NCI-H1105 (cell line): Measurements from ENCODE around the gene C2orf81.
"Not testable (repeated sequence)": the region's sequence is repeated elsewhere in the genome, so short reads cannot be mapped to it uniquely, and the experiment has no call there.

Experiments
- DNase-seq: peaks from one replicate; lab custom pipeline; 2025; lab: John Stamatoyannopoulos, UW

Gene C2orf81

DNA sequence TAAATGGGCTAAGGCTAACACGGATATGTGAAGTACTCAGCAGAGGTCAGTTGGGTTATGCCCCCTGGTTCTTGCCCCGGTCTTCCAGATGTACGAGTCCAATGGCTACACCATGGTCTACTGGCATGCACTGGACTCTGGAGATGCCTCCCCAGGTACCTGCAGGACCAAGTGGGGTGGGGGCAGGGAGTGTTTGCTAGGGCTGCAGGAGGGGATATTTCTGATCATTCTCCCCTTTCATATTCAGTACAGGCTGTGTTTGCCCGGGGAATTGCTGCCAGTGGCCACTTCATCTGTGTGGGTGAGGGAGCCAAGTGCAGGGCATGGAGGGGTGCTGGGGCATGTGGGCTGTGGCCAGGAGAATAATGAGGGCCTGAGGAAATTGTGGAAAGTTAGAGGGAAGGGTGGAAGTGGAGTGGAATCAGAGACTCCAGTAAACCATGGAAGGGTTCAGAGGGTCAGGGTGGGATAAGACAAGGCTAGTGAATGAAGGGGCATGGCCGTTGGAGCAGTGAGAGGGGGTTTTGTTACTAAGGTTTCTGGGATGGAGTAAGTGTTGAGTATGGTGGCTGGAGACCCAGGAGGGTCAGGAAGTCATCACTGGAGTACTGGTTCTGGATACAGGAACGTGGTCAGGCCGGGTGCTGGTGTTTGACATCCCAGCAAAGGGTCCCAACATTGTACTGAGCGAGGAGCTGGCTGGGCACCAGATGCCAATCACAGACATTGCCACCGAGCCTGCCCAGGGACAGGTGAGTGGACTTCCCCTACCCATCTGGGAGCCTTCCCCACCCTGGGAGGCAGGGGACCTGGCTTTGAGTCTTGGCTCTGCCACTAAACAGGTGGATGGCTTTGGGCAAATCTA, 2.0 kb upstream of the C2orf81 start:
- DNase-seq, result no peak

DNA sequence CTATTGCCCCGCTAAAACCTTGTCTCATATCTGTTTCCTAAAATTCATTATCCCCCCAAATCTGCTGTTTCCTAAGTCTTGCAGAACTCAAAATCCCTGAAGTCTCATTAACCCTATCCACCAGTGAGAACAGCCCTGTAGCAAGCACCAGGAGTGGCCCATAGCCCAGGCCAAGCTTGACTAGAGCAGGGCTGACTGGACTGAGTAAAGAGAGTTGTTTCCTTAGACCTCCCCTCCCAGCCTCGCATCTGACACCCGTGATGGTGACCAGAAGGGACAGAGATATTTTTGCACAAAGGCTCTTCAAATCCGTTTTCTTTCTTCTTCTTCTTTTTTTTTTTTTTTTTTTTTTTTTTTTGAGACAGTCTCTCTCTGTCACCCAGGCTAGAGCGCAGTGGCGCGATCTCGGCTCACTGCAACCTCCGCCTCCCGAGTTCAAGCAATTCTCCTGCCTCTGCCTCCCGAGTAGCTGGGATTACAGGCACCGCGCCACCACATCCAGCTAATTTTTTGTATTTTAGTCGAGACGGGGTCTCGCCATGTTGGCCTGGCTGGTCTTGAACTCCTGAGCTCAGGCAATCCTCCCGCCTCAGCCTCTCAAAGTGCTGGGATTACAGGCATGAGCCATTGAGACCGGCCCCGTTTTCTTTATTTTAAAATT, 846 bp downstream of the C2orf81 start:
- DNase-seq, result not testable (repeated sequence)

DNA sequence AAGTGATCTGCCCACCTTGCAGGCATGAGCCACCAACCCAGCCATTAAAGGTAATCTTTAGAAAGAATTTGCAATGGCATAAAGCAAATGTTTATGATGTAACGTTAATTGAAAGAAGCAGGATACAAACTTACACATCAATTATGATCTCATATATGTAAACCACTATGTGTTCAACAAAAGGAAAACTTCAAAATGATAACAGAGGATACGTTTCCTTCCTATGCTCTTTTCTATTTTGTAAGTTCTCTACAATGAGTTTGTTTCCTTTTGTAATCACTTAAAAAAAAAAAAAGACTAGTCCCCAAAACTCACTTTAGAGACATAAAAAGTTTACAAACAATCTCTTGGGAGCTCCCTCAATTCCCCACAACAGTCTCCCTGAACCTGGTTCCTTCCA, 1.4 kb downstream of the C2orf81 start:
- DNase-seq, result no peak

DNA sequence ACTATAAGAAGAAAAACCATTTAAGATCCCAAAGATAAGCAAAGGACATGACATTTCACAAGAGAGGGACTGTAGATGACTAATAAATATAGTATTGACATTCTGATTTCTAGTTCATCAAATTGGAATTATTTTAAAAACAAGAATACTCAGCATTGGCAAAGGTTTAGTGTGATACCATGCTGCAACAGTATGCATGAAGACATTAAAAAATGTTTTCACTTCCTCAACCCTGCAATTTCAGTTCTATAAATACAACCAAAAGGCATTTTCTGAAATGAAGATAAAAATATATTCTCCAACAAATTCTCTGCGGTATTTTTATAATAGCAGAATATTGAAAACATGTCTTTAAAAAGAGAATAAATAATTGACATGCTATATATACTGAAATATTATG, 2.1 kb downstream of the C2orf81 start:
- DNase-seq, result no peak

DNA sequence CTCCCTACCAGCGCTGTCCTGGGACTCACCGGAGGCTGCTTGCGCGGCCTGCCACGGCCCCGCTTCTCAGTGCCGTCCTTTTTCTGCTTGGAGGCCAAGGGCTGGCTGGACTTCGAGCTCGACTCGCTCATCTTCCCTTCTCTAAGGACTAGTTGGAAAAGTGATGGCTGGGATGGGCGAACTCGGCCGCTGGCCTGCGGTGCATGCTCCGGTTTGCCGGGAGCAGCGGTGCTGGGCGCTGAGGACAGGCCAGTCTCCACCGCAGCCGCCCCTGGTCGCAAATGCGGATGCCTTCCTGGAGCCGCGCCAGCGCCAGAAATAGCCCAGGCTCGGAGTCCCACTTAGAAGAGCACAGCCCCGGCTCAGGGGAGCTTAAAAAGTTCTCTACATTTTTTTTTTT, 3.1 kb downstream of the C2orf81 start:
- no peak for DNase-seq

DNA sequence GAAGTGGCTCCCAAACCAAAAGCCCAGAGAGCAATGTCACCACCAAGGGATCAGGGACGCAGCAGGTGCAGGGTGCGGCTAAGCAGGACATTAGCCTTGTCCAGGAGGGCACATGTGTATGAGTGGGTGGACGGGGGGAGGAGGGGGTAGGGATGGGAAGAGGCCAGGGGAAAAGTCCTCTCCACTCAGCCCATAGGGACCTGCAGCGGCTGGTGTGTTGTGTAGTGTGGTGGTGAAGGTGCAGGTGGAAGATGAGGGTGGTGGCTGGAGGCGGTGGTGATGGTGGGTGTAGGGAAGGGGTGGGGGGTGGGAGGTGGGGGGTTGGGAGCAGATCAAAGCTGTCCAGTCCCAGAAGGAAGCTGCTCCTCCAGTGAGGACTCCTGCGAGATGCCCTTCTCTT, 3.7 kb downstream of the C2orf81 start:
- DNase-seq, result no peak

DNA sequence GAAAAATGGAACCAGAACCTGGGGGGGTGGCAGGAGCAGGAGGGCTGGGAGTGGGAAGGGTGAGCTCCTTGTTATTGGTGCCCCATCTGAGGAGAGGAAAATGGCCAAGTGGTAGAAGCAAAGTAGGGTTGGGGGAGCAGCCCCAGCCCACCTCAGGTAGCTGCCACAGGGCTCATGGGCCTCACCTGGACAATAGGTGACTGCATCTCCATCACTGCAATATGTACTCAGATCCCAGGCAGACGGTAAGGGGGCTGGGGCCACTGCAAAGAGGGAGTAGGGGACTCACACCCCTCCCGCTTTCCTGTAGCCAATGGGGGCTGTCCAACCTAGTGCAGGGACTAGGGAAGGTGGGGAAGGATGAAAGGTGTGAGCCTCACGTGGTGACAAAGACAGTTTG, 4.2 kb downstream of the C2orf81 start:
- no peak for DNase-seq

DNA sequence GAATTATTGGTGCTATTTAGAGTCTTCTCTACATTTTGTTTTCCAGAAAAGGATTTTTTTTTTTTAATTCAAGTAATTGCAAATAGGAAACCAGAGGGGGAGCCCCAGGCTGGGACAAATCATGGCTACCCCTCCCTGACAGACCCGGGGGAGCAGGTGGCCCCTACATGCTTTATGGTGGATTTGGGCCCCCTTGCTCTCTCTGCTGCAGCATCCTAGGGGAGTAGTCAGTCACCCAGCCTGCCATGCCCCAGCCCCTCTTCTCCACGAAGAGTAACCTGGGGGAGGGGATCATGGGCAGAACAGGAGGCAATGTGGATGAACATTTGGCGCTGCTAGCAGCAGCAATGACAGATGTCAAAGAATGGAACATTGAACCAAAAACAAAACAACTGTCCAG, 4.6 kb downstream of the C2orf81 start:
- no peak for DNase-seq

DNA sequence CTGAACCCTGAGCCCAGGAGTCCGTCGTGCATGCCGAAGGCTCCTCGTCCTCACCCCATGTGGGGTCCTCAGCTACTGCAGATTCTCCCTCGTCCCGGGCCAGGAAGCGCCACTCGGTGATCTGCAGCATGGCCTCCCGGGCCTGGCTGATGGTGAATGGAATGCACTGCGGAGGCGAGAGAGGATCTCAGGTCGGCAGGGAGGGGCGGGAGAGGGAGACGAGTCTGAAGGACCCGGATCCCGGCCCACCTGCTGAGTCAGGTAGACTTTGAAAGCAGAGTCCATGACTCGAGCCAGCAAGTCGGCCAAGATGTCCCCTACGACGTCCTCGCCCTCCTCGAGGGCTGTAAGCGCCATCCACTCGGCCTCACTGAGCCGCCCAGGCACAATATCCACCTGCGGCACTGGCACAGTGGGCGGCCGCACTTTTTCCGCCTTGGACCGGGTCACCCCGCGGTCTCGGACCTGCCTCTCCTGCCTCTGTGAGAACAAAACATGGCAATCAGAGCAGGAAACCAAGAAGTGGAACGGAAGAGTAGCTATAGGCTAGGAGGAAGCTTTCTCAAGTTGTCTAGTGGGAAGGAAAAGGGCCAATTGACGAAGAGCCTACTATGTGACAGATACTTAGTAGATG, 5.5 kb downstream of the C2orf81 start:
- no peak for DNase-seq

DNA sequence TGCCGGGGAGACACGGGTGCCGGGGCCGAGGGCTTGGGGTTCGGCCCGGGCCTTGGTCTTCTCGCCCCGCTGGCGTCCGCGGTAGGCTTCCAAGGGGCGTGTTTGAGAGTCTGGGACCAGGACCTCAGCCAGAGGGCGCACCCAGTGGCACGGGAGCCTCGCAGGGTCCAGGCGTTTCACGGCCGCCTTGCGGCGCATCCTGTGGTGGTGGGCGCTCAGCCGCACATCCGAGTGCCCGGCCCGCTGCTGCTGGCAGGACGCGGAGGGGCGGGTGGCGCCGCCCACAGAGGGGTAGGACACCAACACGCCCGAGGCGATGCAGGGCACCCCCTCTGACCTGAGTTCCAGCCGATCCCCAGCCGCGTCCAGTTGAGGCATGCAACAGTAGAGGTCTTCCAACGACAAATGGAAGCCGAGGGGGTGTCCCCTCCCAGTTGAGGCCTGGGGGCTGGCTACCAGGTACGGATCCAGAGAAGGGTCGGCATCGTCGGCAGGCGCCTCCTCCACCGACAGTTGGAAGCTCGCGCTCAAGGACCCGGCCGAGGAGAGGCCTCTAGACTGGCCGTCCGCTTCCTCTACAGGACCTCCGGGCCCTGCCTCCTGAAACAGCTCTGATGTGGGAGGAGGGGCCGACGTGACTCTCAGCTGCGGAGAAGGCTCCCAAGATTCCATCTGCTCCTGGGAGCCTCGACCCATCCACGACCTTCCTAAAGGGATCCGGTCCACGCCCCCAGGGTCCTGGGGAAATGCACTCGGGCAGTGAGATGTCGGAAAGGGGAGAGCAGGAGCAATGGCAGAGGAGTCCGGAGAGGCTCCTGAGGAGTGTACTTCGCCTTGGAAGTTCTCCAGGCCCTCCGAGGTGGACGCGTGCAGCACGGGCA, 6.3 kb downstream of the C2orf81 start:
- peak; percentile 33 for DNase-seq

DNA sequence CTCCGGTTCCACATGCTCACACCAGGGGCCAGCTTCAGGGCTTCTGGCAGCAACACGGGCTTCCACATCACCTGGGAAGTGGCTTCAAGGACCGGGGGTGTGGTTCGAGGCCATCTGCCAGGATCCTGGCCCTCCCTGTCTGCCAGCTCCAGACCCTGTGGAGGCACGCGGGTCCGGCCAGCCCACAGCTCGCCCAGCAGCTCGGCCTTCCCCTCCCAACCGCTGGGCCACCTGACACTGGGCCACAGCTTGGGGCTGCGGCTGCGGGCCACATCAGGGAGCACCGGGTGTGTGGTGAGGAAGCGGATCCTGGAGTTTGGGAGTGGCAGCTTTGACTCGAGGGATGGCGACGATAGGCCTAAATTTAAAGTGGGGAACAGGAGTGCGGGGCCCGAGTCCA, 7.0 kb downstream of the C2orf81 start:
- DNase-seq, result no peak

DNA sequence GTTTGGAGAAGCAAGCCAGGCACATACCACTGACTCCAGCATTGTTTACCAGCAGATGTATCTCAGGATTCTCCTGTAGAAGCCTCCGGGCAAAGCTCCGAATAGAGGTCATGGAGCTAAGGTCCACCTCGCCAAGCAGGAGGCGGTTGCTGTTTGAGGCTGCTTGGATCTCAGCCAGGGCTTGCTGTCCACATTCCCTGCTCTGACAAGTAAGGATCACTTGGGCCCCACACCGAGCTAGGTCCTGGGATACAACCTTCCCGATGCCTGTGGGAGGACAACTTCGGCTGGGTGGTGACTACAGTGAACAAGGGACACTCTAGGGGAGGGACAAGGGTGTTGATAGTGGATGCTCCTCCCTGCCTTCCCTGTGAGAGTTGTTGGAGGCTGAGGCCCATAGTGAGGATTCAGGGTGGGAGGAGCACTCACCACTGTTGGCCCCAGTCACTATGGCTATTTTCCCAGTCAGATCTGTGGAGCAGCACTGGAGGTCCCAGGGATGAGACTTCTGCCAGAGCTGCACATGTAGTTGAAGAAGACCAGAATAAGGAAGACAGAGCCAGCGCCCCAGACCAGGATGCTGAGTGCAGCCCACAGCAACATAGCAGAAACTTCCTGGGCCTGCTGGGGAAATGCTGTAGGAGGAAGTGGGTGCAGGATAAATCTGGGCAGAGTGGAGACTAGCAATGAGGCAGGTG, 8.3 kb downstream of the C2orf81 start:
- no peak for DNase-seq

DNA sequence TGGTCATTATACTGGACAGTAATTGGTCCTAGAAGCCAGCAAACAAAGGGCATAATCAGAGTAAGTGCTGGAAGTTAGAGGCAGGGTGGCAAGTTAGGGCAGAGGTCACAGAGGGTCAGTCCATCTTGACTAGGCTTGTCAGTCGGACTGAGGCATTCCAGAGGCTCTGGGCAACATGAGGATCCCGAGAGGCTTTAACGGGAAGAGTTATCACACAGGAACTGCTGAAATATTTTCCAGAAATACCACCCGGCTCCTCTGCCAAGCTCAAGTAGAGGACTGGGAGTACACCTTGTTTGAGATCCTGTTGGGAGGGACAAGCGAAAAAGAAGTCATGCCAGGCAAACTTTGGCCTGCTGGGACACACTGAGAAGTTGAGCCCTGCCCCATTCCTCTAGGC, 13.7 kb downstream of the C2orf81 start:
- no peak for DNase-seq

DNA sequence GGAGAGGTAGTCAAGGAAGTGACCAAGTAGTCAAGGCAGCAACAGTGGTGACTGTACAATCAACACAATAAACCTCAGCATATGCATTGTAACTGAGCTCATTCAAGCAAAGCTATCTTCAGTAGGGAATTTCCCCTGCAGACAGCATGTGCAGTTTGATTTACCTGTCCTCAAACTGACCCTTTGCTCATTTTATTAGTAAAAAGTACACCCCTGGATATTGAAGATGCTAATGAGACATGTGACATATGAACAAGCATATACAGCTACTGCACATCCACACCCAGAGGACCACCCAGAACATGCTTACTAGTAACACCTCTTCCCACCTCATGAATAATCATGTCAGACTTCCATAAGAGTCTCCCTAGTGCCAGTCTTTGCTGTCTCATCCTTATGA, 15.4 kb downstream of the C2orf81 start:
- DNase-seq, result no peak

DNA sequence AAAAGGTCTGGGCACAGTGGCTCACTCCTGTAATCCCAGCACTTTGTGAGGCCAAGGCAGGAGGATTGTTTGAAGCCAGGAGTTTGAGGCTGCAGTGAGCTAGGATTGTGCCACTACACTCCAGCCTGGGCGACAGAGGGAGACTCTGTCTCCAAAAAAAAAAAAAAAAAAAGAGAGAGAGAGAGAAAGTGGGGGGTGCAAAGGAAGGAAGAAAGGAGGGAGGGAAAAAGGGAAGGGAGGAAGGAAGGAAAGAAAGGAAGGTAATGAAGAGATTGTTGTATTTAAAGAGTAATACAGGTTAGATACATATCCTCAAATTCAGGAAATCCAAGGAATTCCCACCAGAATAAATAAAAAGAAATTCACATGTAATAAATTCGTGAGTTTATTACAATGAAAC, 19.5 kb downstream of the C2orf81 start:
- no peak for DNase-seq

DNA sequence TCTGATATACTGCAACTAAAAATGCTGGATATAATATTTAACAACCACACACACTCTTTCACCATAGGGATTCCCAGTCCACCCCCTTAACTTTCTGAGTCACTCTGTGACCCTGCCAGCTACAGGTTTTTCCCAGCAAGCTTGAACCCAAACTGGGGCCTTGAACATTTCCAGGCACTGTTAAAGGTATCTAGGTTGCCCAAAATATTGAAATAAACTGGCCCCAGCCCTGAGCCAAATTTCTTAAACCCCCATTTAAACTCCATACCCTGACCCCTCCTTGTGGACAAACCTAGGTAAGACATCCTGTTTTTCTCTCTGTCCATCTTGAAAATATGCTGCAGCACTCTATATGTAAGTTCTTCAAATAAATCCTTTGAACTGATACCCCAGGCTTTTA, 21.6 kb downstream of the C2orf81 start:
- no peak for DNase-seq

DNA sequence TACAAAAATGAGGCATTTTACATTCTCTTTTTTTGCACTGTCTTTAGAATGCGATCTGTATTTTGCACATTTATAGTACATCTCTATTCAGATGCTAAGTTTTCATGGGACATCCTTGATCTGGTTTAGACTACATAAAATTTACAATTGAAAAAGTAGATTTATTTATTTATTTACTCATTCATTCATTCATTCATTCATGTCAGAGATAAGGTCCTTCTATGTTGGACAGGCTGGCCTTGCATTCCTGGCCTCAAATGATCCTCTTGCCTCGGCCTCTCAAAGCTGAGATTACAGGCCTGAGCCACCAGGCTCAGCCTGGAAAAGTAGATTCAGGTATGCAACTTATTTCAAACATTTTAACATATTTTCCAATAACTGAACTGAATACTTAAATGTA, 25.3 kb downstream of the C2orf81 start:
- no peak for DNase-seq

DNA sequence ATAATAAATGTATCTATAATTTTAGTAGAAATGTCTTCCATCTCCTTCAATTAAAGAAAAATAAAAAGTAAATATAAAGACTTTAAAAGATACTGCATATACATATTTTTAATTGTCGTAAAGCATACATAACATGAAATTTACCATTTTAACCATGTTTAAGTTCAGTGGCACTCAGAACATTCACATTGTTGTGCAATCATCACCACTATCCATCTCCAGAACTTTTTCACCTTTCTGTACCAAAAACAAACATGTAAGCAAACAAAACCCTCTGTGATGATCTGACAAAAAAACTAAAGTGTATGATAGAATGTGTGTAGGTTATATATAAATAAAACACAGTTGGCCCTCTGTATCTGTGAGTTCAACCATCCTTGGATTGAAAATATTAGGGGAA, 27.9 kb downstream of the C2orf81 start:
- no peak for DNase-seq

DNA sequence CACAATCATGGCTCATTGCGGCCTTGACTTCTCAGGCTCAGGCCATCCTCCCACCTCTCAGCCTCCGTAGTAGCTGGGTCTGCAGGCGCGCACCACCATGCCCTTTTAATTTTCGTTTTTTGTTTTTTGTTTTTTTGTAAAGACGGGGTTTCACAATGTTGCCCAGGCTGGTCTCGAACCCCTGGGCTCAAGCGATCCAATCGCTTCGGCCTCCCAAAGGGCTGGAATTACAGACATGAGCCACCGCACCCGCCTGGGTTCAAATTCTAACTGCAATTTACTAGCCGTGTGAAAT, 29.0 kb downstream of the C2orf81 start:
- no peak for DNase-seq

DNA sequence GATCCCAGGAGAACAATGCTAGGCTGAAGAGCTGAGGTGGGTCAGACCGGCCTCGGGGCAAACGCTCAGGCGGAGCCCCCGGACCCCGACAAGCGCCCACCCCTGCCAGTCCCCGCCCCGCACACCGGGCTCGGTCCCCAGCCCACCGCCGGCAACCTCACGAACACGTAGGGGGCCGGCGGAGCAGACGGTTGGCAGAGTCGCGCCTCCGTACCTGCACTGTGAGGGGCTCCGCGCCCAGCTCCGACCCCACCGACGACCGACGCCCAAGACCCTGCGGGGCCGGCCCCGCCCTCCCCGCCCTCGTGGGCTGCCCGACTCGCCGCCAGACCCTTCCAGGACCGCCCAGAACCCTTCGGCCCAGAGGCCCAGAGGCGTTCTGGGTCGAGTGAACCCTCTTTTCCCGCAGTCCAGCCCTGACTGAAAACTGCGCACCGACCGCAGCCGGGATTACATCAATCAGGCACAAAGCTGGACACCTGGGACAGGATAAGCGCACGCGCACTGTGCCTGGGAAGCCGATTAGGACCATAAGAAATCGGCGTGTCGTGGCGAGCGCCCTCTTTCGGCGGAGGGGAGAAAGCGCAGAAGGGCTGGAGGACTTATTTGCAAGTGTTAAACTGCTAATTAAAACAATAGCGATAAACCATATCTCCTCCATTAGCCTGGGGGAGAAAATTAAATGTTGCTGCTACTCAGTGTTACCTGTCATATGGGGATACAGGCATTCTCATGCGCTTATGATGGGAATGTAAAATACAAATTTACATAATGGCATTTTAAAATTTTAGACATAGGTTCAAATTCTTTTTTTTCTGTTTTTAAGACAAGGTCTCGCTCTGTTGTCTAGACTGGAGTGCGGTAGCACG, 29.6 kb downstream of the C2orf81 start:
- DNase-seq, result peak; percentile 83

DNA sequence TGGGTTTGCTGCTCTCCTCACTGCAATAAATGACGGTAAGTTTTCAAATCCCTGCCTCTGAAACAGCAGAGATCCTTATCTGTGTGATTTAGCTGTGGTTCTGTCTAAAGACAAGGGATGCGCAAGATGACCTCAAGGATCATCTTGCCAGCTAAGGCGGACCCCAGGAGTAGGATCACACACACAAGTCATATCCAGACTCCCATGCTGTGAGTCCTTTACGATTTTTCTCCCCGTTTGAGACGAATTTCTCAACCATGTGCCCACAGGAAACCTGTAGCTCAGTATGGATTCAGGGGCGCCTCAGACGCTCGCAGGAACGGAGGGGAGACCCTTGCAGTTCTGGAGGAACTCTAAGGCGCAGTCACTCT, 30.2 kb downstream of the C2orf81 start:
- no peak for DNase-seq
